ENCODE results near the gene LAMA1.

The LAMA1 gene

GRCh38 chr18:6920099-6920955 is 197.3 kb downstream of the LAMA1 start:
- Histone ChIP-seq H3K36me3 (ENCODE audit: control insufficient read depth in 1 of 2, insufficient read depth in 2 of 2, low read length in 2 of 2) (no peaks in the 10 kb centered on the region), H3K9me3 (ENCODE audit: control insufficient read depth in 1 of 2, low read length in 2 of 2) (no peaks in the 10 kb centered on the region), H3K27ac (ENCODE audit: low read length) (no peak overlapping the region), H3K27me3 (ENCODE audit: low read depth, low read length) (no peaks in the 10 kb centered on the region), H3K4me3 (ENCODE audit: low read depth in 1 of 2, low read length in 2 of 2) (no peak overlapping the region), H3K4me1 (ENCODE audit: control insufficient read depth in 1 of 2, insufficient read depth in 2 of 2, low read length in 2 of 2) (no peaks in the 10 kb centered on the region)

DNA sequence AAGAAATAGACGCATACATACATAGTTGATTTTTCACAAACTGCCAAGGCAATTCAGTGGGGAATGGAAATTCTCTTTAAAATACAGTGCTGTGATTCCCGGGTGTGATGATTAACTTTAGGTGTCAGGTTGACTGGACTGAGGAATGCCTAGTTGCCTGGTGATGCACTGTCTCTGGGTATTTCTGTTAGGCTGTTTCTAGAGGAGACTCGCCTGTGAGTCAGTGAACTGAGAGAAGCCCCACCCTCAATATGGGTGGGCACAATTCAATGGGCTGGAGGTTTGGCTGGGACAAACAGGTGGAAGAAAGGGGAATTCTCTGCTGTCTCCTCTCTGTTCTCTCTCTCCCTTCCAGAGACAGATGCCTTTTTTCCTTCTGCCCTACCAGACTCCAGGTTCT is 200.5 kb downstream of the LAMA1 start:
- H3K4me3 ChIP-seq (ENCODE audit: low read depth in 1 of 2, low read length in 2 of 2), result no peak overlapping the region
- H3K4me1 ChIP-seq (ENCODE audit: control insufficient read depth in 1 of 2, insufficient read depth in 2 of 2, low read length in 2 of 2), result no peaks in the 10 kb centered on the region
- no peaks in the 10 kb centered on the region for H3K9me3 ChIP-seq (ENCODE audit: control insufficient read depth in 1 of 2, low read length in 2 of 2)
- no peaks in the 10 kb centered on the region for H3K36me3 ChIP-seq (ENCODE audit: control insufficient read depth in 1 of 2, insufficient read depth in 2 of 2, low read length in 2 of 2)
- no peaks in the 10 kb centered on the region for H3K27me3 ChIP-seq (ENCODE audit: low read depth, low read length)
- H3K27ac ChIP-seq (ENCODE audit: low read length), result no peak overlapping the region

DNA sequence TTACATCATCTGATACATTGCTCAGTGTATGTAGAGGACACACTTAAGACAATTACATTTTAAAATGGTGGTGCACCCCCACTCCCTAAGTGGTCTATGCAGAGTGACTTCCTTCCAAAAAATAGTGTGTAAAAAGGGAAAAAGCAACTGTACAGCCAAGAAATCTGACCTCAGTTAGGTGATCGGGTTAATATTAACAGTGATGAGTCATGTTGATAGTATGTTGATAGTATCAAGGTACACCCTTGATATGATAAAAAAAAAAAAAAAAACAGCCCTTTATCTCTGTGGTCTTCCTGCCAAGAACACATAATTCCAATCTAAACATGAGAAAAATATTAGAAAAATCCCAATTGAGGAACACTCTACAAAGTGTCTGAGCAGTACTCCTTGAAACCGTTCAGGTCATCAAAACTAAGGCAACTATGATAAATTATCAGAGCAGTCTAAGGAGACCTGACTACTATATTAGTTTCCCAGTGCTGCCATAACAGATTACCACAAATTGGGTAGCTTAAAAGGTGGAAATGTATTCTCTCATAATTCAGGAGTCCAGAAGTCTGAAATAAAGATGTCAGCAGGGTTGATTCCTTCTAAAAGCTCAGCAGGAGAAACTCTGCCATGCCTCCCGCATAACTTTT is 216.2 kb downstream of the LAMA1 start:
- no peak overlapping the region for H3K4me3 ChIP-seq (ENCODE audit: low read depth in 1 of 2, low read length in 2 of 2)
- no peaks in the 10 kb centered on the region for H3K4me1 ChIP-seq (ENCODE audit: control insufficient read depth in 1 of 2, insufficient read depth in 2 of 2, low read length in 2 of 2)

DNA sequence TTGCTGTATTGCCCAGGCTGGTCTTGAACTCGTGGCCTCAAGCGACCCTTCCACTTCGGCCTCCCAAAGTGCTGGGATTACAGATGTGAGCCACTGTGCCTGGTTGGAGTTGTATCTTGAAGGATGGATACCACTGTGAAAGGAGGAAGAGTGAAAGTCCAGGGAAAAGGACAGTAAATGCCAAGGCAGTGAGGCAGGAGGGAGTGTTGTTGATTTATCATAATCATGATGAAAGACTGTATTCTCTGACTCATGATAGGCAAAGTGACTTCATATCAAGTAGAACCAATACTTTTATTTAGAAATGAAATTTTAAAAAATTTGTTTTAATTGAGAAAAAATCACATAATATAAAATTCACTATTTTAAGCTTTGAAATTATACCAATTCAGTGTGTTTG is 225.8 kb downstream of the LAMA1 start:
- H3K36me3 ChIP-seq (ENCODE audit: control insufficient read depth in 1 of 2, insufficient read depth in 2 of 2, low read length in 2 of 2), result peaks cover 6 to 8% of the 10 kb centered on the region in 2 donors
- no peaks in the 10 kb centered on the region for H3K9me3 ChIP-seq (ENCODE audit: control insufficient read depth in 1 of 2, low read length in 2 of 2)
- no peaks in the 10 kb centered on the region for H3K27me3 ChIP-seq (ENCODE audit: low read depth, low read length)
- no peak overlapping the region for H3K4me3 ChIP-seq (ENCODE audit: low read depth in 1 of 2, low read length in 2 of 2)
- no peak overlapping the region for H3K27ac ChIP-seq (ENCODE audit: low read length)
- no peaks in the 10 kb centered on the region for H3K4me1 ChIP-seq (ENCODE audit: control insufficient read depth in 1 of 2, insufficient read depth in 2 of 2, low read length in 2 of 2)

More for the DNA sequence above, 216.2 kb downstream of the LAMA1 start:
- Histone ChIP-seq H3K36me3 (ENCODE audit: control insufficient read depth in 1 of 2, insufficient read depth in 2 of 2, low read length in 2 of 2) (peaks cover 4 to 5% of the 10 kb centered on the region in 2 donors), H3K27ac (ENCODE audit: low read length) (no peak overlapping the region), H3K9me3 (ENCODE audit: control insufficient read depth in 1 of 2, low read length in 2 of 2) (peaks cover 0 to 6% of the 10 kb centered on the region in 2 donors), H3K27me3 (ENCODE audit: low read depth, low read length) (no peaks in the 10 kb centered on the region)
